Measurements from ENCODE around the gene SNTA1.

DNA sequence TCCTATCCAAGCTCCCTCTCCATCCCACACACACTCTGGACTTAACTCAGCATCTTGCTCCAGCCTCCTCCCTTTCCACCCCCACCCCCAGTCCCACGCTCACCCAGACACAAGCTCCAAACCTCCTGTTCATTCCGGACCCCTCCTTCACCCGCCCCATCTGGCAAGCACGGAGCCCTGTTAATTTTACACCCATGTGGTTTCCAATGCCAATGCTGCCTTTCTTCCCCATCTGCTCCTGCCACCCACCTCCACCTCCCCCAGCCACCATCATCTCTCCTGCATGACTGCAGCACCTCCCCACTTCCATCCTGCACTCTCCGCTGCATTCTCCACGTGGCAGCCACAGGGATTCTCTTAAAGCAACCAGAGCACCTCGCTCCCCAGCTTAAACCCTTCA lies 32.3 kb downstream of the SNTA1 start:
- TF ChIP-seq, protein P1, sequence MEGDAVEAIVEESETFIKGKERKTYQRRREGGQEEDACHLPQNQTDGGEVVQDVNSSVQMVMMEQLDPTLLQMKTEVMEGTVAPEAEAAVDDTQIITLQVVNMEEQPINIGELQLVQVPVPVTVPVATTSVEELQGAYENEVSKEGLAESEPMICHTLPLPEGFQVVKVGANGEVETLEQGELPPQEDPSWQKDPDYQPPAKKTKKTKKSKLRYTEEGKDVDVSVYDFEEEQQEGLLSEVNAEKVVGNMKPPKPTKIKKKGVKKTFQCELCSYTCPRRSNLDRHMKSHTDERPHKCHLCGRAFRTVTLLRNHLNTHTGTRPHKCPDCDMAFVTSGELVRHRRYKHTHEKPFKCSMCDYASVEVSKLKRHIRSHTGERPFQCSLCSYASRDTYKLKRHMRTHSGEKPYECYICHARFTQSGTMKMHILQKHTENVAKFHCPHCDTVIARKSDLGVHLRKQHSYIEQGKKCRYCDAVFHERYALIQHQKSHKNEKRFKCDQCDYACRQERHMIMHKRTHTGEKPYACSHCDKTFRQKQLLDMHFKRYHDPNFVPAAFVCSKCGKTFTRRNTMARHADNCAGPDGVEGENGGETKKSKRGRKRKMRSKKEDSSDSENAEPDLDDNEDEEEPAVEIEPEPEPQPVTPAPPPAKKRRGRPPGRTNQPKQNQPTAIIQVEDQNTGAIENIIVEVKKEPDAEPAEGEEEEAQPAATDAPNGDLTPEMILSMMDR (IDR thresholded peaks at IDR 0.05): no peak
- no peak for TF ChIP-seq ZFX (IDR thresholded peaks at IDR 0.05; ENCODE audit: borderline replicate concordance)

Measured in 22Rv1 (cell line).